OCI-LY1 (cell line): ENCODE measurements around the gene TTC23.

Source experiments
- H2AFZ ChIP-seq: fragments of 200-600 bp; sonication (generic), shearing (Covaris generic); 2 replicates; pipeline ENCODE4 v1.6.0; 2014; ENCODE audit warnings: antibody characterized with exemption, mild to moderate bottlenecking, low read length
- H3F3A ChIP-seq: fragments of 200-600 bp; sonication (generic), shearing (Covaris generic); 2 replicates; pipeline ENCODE4 v1.6.0; 2014; ENCODE audit warnings: mild to moderate bottlenecking, antibody characterized with exemption, low read length, moderate library complexity; ENCODE audit not compliant: insufficient read depth
- H3K27ac ChIP-seq: fragments of 200-600 bp; sonication (generic); 2 replicates; pipeline ENCODE4 v1.5.1; 2014; ENCODE audit warnings: low read length, mixed run types, mild to moderate bottlenecking, low read depth; ENCODE audit not compliant: poor library complexity, severe bottlenecking
- H3K27me3 ChIP-seq: fragments of 200-600 bp; sonication (generic); 2 replicates; pipeline ENCODE4 v1.6.0; 2014; ENCODE audit warnings: antibody characterized with exemption, mild to moderate bottlenecking, low read length, moderate library complexity; ENCODE audit not compliant: insufficient read depth
- H3K36me3 ChIP-seq: fragments of 200-600 bp; sonication (generic); 2 replicates; pipeline ENCODE4 v1.6.1; 2014; ENCODE audit warnings: mild to moderate bottlenecking, antibody characterized with exemption, low read length, moderate library complexity, mixed read lengths; ENCODE audit not compliant: insufficient read depth
- H3K4me1 ChIP-seq: fragments of 200-600 bp; sonication (generic); 2 replicates; pipeline ENCODE4 v1.5.1; 2014; ENCODE audit warnings: mild to moderate bottlenecking, low read length, moderate library complexity; ENCODE audit not compliant: insufficient read depth, severe bottlenecking
- H3K4me2 ChIP-seq: fragments of 200-600 bp; sonication (generic), shearing (Covaris generic); 2 replicates; pipeline ENCODE4 v1.6.1; 2014; ENCODE audit warnings: low read length
- H3K4me3 ChIP-seq: fragments of 200-600 bp; sonication (generic); 2 replicates; pipeline ENCODE4 v1.5.1; 2014; ENCODE audit warnings: low read length, low read depth, mild to moderate bottlenecking, mixed read lengths; ENCODE audit not compliant: poor library complexity, severe bottlenecking
- H3K79me2 ChIP-seq: fragments of 200-600 bp; shearing (Covaris generic); 2 replicates; pipeline ENCODE4 v1.6.1; 2016; ENCODE audit warnings: mixed run types, low read length, mixed read lengths; ENCODE audit not compliant: insufficient read depth
- H3K9ac ChIP-seq: fragments of 200-600 bp; sonication (generic), shearing (Covaris generic); 2 replicates; pipeline ENCODE4 v1.6.1; 2014; ENCODE audit warnings: mild to moderate bottlenecking, low read length, mixed read lengths
- H3K9me2 ChIP-seq: fragments of 200-600 bp; sonication (generic), shearing (Covaris generic); 2 replicates; pipeline ENCODE4 v1.6.1; 2014; ENCODE audit warnings: low read depth, mild to moderate bottlenecking, low read length, mixed read lengths
- H3K9me3 ChIP-seq: fragments of 200-600 bp; shearing (Covaris generic); 2 replicates; pipeline ENCODE4 v1.6.1; 2014; ENCODE audit warnings: low read length, mixed read lengths
- H4K20me1 ChIP-seq: fragments of 200-600 bp; sonication (generic), shearing (Covaris generic); 2 replicates; pipeline ENCODE4 v1.6.0; 2016; ENCODE audit warnings: mild to moderate bottlenecking, low read length; ENCODE audit not compliant: insufficient read depth
- CTCF ChIP-seq: fragments of 200-600 bp; sonication (generic), shearing (Covaris generic); IDR thresholded peaks from 2 replicates; pipeline ENCODE4 v1.5.1; 2017; ENCODE audit warnings: mild to moderate bottlenecking, antibody characterized with exemption, low read length, moderate library complexity, mixed read lengths
- EZH2 ChIP-seq: fragments of 200-600 bp; sonication (generic), shearing (Covaris generic); IDR thresholded peaks from 2 replicates; pipeline ENCODE4 v1.8.0; 2017; ENCODE audit warnings: borderline replicate concordance, mixed run types, mild to moderate bottlenecking, antibody characterized with exemption, low read length, moderate library complexity, mixed read lengths

TTC23 gene

GRCh38 chr15:99139276-99139675 is 110.1 kb downstream of the TTC23 start:
- Histone ChIP-seq H3K4me2 (no peak overlapping the region), H3K27me3 (no peaks in the 10 kb centered on the region; the same call in none of the 2 replicates), H3K9me3 (no peaks in the 10 kb centered on the region), H3K9me2 (no peaks in the 10 kb centered on the region), H4K20me1 (no peaks in the 10 kb centered on the region), H3K27ac (no peak overlapping the region), H3F3A (no peaks in the 10 kb centered on the region), H3K4me1 (no peaks in the 10 kb centered on the region), H3K4me3 (no peak overlapping the region), H3K79me2 (no peaks in the 10 kb centered on the region), H3K9ac (no peak overlapping the region), H3K36me3 (no peaks in the 10 kb centered on the region), H2AFZ (no peak overlapping the region)
- TF ChIP-seq CTCF (no peak), EZH2 (no peak)

- no peaks in the 10 kb centered on the region; the same call in 1 of the 2 replicates for H3K27me3 ChIP-seq
- no peaks in the 10 kb centered on the region for H3K9me2 ChIP-seq
- no peaks in the 10 kb centered on the region for H3F3A ChIP-seq
- no peaks in the 10 kb centered on the region for H3K4me1 ChIP-seq
- no peaks in the 10 kb centered on the region for H3K9me3 ChIP-seq
- H3K4me2 ChIP-seq, result no peak overlapping the region
- H3K79me2 ChIP-seq, result no peaks in the 10 kb centered on the region
- H4K20me1 ChIP-seq, result no peaks in the 10 kb centered on the region
- H3K9ac ChIP-seq, result no peak overlapping the region
- no peak for TF ChIP-seq CTCF
- no peak for TF ChIP-seq EZH2
- no peak overlapping the region for H3K27ac ChIP-seq
- H2AFZ ChIP-seq, result no peak overlapping the region
- no peaks in the 10 kb centered on the region for H3K36me3 ChIP-seq
- no peak overlapping the region for H3K4me3 ChIP-seq
These were observed 110.8 kb downstream of the TTC23 start for GRCh38 chr15:99138491-99138982.

- Histone ChIP-seq H3K27ac (no peak overlapping the region), H3K4me3 (no peak overlapping the region), H3F3A (no peaks in the 10 kb centered on the region), H3K36me3 (no peaks in the 10 kb centered on the region), H3K9me3 (no peaks in the 10 kb centered on the region), H3K27me3 (no peaks in the 10 kb centered on the region), H2AFZ (no peak overlapping the region), H4K20me1 (no peaks in the 10 kb centered on the region), H3K4me2 (no peak overlapping the region), H3K9ac (no peak overlapping the region), H3K9me2 (no peaks in the 10 kb centered on the region), H3K79me2 (no peaks in the 10 kb centered on the region), H3K4me1 (no peaks in the 10 kb centered on the region)
- no peak for TF ChIP-seq CTCF
- no peak for TF ChIP-seq EZH2
These were observed 111.5 kb downstream of the TTC23 start for GRCh38 chr15:99137877-99138276.
